Activated CD4-positive, alpha-beta T cell treated with anti-CD3 and anti-CD28 coated beads, Interleukin-2, amount 10 ng/mL, durations not matched to agents 7 days and 5 days (primary cell): ENCODE data around the gene WIPI1. TPM values are rescaled to one million over a fixed set of nuclear protein-coding genes. Genes with fewer than 3 reads are reported as not detected.
A peak's percentile ranks its signal among the peaks of the same experiment; 100 is the strongest.
"Not testable (repeated sequence)": the region's sequence is repeated elsewhere in the genome, so short reads cannot be mapped to it uniquely, and the experiment has no call there.

ENCODE experiments used
- CTCF ChIA-PET: fragments of 350-600 bp; sonication (Branson Sonifier 250); formaldehyde crosslinking; loops from one replicate; lab custom pipeline; 2021; ENCODE audit warnings: antibody characterized with exemption; lab: Charles Lee
- POLR2A ChIA-PET: fragments of 350-600 bp; sonication (Branson Sonifier 250); formaldehyde crosslinking; loops from one replicate; lab custom pipeline; 2021; ENCODE audit warnings: antibody characterized with exemption; lab: Charles Lee
- DNase-seq: peaks from one replicate; pipeline ENCODE4 v3.0.0-alpha.2; 2020
- H3K27ac Mint-ChIP-seq: one replicate; pipeline ENCODE4 v1.8.0; 2021; ENCODE audit warnings: mild to moderate bottlenecking, moderate library complexity, mixed read lengths
- H3K27me3 Mint-ChIP-seq: one replicate; pipeline ENCODE4 v1.8.0; 2021; ENCODE audit warnings: mixed read lengths
- H3K36me3 Mint-ChIP-seq: one replicate; pipeline ENCODE4 v1.8.0; 2021; ENCODE audit warnings: low read depth, mixed read lengths
- H3K4me1 Mint-ChIP-seq: one replicate; pipeline ENCODE4 v1.8.0; 2021; ENCODE audit warnings: mixed read lengths
- H3K4me3 Mint-ChIP-seq: one replicate; pipeline ENCODE4 v1.8.0; 2021; ENCODE audit warnings: mild to moderate bottlenecking, moderate library complexity, mixed read lengths
- H3K9me3 Mint-ChIP-seq: one replicate; pipeline ENCODE4 v1.8.0; 2021; ENCODE audit warnings: mixed read lengths
- total RNA-seq, 2 experiments: library from RNA; stranded (reverse); gene quantifications; one replicate each; pipeline ENCODE4 v1.2.3, GENCODE V29; 2021

The WIPI1 gene, protein sequence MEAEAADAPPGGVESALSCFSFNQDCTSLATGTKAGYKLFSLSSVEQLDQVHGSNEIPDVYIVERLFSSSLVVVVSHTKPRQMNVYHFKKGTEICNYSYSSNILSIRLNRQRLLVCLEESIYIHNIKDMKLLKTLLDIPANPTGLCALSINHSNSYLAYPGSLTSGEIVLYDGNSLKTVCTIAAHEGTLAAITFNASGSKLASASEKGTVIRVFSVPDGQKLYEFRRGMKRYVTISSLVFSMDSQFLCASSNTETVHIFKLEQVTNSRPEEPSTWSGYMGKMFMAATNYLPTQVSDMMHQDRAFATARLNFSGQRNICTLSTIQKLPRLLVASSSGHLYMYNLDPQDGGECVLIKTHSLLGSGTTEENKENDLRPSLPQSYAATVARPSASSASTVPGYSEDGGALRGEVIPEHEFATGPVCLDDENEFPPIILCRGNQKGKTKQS
- 10 to 100 TPM; 28.2 to 34.4 TPM for total RNA-seq

DNA sequence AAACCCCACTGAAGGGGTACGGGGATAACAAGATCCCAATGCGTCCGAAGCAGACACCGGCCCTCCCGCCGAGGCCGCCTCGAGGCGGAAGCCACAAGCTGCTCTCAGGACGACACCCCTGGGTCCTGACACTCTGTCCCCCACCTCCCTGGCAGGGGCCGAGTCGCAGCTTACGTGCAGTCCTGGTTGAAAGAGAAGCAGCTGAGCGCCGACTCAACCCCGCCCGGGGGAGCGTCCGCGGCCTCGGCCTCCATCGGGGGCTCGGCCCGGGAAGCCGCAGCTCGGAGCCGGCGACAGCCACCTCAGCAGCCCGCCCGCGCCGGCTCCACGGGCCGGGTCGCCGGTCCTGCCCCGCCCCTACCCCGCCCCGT lies at the start of gene WIPI1:
TSS of gene WIPI1 (minus strand) at position 329 of the 371 bp plus-strand sequence. CDS start at position 254, 75 bp downstream.
- H3K36me3 Mint-ChIP-seq: peaks cover 9% of the 10 kb centered on the region
- H3K4me1 Mint-ChIP-seq: peaks cover 74% of the 10 kb centered on the region
- peak within 1 kb of the TSS; percentile 88 for H3K27ac Mint-ChIP-seq
- H3K9me3 Mint-ChIP-seq: no peaks in the 10 kb centered on the region
- peak within 1 kb of the TSS; percentile 91 for H3K4me3 Mint-ChIP-seq
- H3K27me3 Mint-ChIP-seq: no peaks in the 10 kb centered on the region
- peak; percentile 57 for DNase-seq
- ChIA-PET POLR2A (interaction anchor here (1.0 kb wide), 1 partner anchor 20 kb away, joined by 3 read pairs; no protein-coding TSS in a partner anchor), CTCF (interaction anchor here (0.8 to 3.9 kb wide), 7 partner anchors 10 to 397 kb away, joined by 3 to 24 read pairs (median 4); no protein-coding TSS in a partner anchor)

DNA sequence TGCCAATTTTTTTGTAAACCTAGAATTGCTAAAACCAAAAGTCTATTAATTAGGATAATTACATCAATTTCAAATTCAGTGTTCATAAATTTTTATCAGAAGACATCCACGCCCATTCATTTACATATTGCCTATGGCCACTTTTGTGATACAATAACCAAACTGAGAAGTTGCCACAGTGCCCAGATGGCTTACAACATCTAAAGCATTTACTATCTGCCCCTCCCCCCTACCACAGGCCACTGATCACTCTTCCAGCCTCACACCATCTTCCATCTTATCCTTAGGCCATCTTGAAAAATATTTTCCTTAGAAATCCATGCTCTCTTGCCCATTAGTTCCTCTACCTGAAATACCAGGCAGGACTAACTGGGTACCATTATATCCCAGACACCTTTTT lies 48.7 kb upstream of the WIPI1 start:
- CTCF ChIA-PET: no interaction called here

DNA sequence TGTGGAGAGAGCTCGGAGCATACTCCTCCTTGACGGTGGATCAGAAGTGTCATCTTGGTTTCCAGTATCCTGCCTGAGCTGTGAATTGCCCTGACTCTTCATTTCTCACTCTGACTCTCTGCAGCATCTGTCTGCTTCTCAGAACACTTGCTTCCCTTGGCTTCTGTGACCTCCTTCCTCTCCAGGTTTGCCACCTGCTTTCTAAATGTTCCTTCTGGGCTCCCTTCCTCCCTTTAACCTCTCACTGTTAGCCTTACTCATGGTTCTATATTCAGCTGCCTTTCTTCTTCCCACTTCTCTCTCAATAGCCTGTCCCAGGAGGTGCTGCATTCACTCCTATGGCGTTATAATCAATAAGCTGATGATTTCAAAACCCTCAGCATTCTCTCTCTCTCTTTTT lies 43.8 kb upstream of the WIPI1 start:
- no peak overlapping the region for H3K4me3 Mint-ChIP-seq
- H3K9me3 Mint-ChIP-seq: peaks cover 9% of the 10 kb centered on the region
- H3K36me3 Mint-ChIP-seq: peaks cover 6% of the 10 kb centered on the region
- ChIA-PET POLR2A (no interaction called here), CTCF (interaction anchor here (0.6 to 0.9 kb wide), 3 partner anchors 9 to 35 kb away, joined by 3 read pairs; no protein-coding TSS in a partner anchor)
- H3K4me1 Mint-ChIP-seq: peaks cover 30% of the 10 kb centered on the region
- no peak overlapping the region for H3K27ac Mint-ChIP-seq
- H3K27me3 Mint-ChIP-seq: peaks cover 3% of the 10 kb centered on the region
- DNase-seq: no peak

More for the DNA sequence above, 48.7 kb upstream of the WIPI1 start:
- Mint-ChIP-seq H3K27ac (no peak overlapping the region), H3K4me3 (no peak overlapping the region), H3K36me3 (peaks cover 1% of the 10 kb centered on the region), H3K9me3 (peaks cover 2% of the 10 kb centered on the region), H3K27me3 (peaks cover 3% of the 10 kb centered on the region), H3K4me1 (peaks cover 33% of the 10 kb centered on the region)
- POLR2A ChIA-PET: no interaction called here
- DNase-seq: no peak

DNA sequence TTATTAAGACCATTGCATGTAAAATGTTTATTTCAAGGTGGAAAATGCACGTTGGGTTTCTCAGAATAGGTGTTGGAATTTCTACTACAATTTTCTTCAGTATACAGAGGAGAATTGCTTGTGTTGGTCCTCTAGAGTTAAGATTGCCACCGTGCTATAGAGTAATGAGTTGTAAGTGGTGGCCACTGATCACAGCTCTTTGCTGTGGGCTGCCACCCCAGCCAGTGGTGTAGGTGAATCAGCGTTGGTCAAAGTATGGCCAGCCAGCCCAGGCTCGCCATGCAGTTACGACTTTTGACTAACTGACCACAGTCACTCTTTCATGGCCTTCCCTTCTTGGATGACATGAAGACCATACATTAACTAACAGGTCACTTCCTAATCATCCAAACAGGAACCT lies 42.3 kb upstream of the WIPI1 start:
- H3K4me1 Mint-ChIP-seq: peaks cover 32% of the 10 kb centered on the region
- H3K9me3 Mint-ChIP-seq: peaks cover 10% of the 10 kb centered on the region
- no peak overlapping the region for H3K27ac Mint-ChIP-seq
- H3K4me3 Mint-ChIP-seq: no peak overlapping the region
- no peak for DNase-seq
- CTCF ChIA-PET: interaction anchor here (1.6 to 2.7 kb wide), 2 partner anchors 11 to 13 kb away, joined by 5 to 16 read pairs; partner anchors contain the start of gene PRKAR1A
- H3K27me3 Mint-ChIP-seq: peaks cover 5% of the 10 kb centered on the region
- POLR2A ChIA-PET: no interaction called here
- H3K36me3 Mint-ChIP-seq: peaks cover 6% of the 10 kb centered on the region

DNA sequence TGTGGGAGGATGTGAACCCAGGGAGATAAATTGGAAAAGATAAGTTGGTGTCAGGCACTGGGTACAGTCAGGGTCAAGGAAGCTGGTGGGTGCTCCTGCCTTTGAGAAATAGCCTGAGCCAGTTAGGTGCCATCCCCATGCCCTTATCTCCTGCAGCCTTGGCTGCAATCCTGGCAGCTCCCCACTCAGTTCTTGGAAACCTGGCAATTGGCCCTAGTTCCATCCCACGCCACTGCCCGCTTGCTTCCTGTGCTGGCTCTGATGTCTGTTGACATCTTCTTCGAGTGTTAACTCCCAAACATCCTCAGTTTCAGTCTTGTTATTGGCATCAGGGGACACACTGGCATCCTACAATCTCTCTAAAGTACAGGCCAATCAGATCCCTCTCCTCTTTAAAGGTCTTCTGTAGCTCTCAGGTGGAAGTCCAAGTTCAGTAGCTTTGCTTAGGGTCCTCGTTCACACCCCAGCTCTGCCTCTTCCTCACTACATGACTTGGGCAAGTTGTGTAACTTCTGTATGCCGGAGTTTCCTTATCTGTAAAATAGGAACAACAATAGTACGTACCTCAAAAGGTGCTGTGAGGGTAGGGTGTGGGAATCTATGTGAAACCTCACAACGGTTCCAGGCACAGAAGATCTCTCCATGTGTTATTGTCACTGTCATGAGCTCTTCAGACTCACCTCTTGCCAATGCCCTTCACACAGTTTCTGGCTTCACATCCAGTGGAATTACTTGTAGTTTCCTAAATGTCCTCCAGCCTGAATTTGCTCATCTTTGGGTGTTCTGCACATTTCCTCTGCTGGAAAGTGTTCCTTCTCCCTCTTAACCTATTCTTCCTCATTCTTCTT lies 41.4 kb upstream of the WIPI1 start:
- CTCF ChIA-PET: interaction anchor here (0.7 to 2.7 kb wide), 10 partner anchors 10 to 936 kb away, joined by 3 to 16 read pairs (median 5); partner anchors contain the start of gene PRKAR1A
- Mint-ChIP-seq H3K27ac (peak overlapping the region; percentile 73), H3K36me3 (peaks cover 6% of the 10 kb centered on the region), H3K4me1 (peaks cover 32% of the 10 kb centered on the region), H3K9me3 (peaks cover 9% of the 10 kb centered on the region), H3K27me3 (peaks cover 6% of the 10 kb centered on the region), H3K4me3 (no peak overlapping the region)
- no peak for DNase-seq
- POLR2A ChIA-PET: no interaction called here

DNA sequence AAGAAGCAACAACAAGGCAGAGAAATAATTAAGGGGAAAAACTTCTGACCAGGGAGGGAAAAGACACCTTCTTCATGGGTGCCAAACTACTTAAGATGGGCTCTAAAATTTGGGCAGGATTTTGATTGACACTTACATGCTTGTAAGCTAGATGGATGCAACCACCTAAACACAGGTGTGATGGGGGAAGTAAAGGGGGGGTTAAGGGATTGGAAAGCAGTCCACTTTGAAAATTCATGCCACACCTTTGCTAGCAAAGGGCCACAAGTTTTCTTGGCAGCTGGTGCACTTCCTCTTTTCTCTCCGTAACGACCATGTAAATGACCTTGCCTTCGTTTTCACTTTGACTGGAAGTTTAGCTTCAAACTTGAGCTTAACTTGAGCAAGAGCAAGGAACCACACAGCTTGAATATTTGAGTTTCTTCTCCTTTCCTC lies 40.6 kb upstream of the WIPI1 start:
- peaks cover 9% of the 10 kb centered on the region for H3K9me3 Mint-ChIP-seq
- CTCF ChIA-PET: interaction anchor here (0.6 to 2.7 kb wide), 9 partner anchors 10 to 265 kb away, joined by 3 to 16 read pairs (median 5); partner anchors contain the start of gene PRKAR1A
- H3K4me3 Mint-ChIP-seq: no peak overlapping the region
- peak overlapping the region; percentile 72 for H3K27ac Mint-ChIP-seq
- POLR2A ChIA-PET: no interaction called here
- no peak for DNase-seq
- peaks cover 32% of the 10 kb centered on the region for H3K4me1 Mint-ChIP-seq
- H3K27me3 Mint-ChIP-seq: peaks cover 6% of the 10 kb centered on the region
- H3K36me3 Mint-ChIP-seq: peaks cover 6% of the 10 kb centered on the region

DNA sequence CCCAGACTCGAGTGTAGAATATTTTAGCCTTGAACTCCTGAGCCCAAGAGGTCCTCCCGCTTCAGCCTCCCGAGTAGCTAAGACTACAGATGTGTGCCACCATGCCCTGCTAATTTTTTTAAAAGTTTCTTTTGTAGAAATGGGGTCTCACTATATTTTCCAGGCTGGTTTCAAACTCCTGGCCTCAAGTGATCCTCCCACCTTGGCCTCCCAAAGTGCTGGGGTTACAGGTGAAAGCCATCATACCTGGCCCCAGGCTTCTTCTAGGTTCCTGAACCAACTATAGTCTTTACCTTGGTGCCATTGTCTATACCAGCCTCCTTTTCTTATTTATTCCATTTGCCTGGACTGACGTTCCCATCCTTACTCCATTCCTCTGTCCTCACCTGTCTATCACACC lies 37.8 kb upstream of the WIPI1 start:
- Mint-ChIP-seq H3K4me3 (no peak overlapping the region), H3K27ac (no peak overlapping the region), H3K27me3 (peaks cover 2% of the 10 kb centered on the region), H3K9me3 (peaks cover 9% of the 10 kb centered on the region), H3K4me1 (peaks cover 29% of the 10 kb centered on the region), H3K36me3 (peaks cover 5% of the 10 kb centered on the region)
- ChIA-PET POLR2A (no interaction called here), CTCF (interaction anchor here (1.4 kb wide), 1 partner anchor 25 kb away, joined by 3 read pairs; no protein-coding TSS in a partner anchor)
- no peak for DNase-seq

DNA sequence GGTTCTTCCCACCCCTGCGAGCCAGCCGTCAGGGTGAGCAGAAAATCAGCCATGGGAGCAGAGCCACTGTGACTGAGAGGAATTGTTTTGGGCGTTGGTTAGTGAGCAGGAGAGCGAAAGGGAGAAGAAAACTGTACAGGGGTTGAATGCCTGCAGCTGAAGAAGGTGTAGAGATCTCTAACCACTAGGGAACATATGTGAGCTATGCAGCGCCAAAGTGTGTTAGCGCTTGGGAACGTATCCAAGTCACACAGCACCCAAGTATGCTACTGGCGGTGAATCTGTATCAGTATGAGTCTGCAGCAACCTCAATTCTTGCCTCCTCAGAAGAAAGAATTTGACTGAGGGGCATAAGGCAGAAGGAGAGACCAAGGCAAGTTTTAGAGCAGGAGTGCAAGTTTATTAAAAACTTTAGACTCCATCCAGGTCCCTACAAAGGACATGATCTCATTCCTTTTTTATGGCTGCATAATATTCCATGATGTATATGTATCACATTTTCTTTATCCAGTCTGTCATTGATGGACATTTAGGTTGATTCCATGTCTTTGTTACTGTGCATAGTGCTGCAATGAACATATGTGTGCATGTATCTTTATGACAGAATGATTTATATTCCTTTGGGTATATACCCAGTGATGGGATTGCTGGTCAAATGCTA lies 35.2 kb upstream of the WIPI1 start:
- not testable (repeated sequence) for H3K36me3 Mint-ChIP-seq, H3K27ac Mint-ChIP-seq, H3K9me3 Mint-ChIP-seq, H3K27me3 Mint-ChIP-seq, H3K4me3 Mint-ChIP-seq, DNase-seq
- ChIA-PET POLR2A (interaction anchor here (0.6 kb wide), 1 partner anchor 305 kb away, joined by 3 read pairs; no protein-coding TSS in a partner anchor), CTCF (interaction anchor here (0.7 kb wide), 1 partner anchor 10 kb away, joined by 3 read pairs; no protein-coding TSS in a partner anchor)
- peaks cover 21% of the 10 kb centered on the region for H3K4me1 Mint-ChIP-seq

DNA sequence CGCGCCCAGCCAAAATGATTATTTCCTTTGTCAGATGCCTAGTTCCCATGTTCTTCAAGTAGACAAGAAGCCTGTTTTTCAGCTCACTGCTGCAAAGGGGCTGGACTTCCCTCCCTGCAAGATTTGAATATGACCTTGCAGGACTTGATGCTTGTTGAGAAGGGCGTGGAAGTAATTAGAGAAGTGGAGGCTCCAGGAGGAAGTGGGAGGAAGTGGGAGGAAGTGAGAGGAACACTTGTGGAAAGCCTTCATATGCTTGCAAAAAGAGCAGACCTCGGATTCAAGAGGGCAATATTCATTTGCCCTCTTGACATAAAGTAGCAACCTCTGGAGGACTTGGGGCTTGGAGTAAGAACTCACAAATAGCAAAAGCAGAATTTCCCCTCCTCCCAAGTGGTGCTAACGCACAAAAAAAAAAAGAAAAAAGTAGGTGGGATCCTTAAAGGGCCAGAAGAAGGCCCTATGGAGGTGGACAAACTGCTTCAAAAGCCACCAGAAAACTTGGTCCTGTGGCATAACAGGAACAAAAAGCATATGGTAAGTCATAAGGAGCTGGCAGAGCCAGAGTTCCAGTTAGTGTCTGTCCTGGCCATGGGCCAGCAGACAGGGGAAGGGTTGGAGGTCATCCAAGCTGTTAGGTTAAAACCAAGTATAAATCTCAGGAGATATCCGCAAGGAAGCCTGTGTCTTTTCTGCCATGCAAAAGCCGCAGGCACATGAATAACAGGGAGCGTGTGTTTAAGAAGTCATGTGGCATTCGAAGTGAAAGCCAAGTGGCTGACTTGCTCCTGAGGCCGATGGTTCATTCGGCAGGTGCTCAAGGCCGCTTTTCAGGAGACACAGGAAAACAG lies 34.3 kb upstream of the WIPI1 start:
- Mint-ChIP-seq H3K4me1 (peaks cover 29% of the 10 kb centered on the region), H3K9me3 (peaks cover 6% of the 10 kb centered on the region), H3K27ac (no peak overlapping the region), H3K4me3 (no peak overlapping the region), H3K36me3 (peaks cover 2% of the 10 kb centered on the region), H3K27me3 (peaks cover 3% of the 10 kb centered on the region)
- ChIA-PET POLR2A (interaction anchor here (0.6 kb wide), 1 partner anchor 304 kb away, joined by 3 read pairs; no protein-coding TSS in a partner anchor), CTCF (no interaction called here)
- no peak for DNase-seq

DNA sequence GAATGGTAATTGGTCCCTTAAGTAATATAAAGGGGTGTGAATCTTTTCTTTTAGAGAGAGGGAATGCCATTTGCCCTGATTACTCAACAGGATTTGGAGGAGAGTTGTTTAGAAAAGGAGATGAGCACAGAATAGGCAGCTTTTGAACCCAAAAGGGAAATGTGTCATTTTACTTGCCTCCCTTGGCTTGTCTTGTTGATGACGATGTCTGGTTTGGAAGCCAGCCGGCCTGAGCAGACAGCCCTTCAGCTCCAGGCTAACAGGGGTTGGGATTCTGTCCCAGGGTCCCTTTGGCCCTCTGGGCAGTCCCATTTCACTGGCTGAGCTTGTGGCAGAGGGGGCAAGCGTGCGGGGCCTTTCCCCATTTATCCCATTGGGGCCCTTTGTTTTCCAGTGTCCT lies 32.6 kb upstream of the WIPI1 start:
- no peak for DNase-seq
- ChIA-PET POLR2A (no interaction called here), CTCF (no interaction called here)
- no peaks in the 10 kb centered on the region for H3K9me3 Mint-ChIP-seq
- H3K36me3 Mint-ChIP-seq: no peaks in the 10 kb centered on the region
- peaks cover 28% of the 10 kb centered on the region for H3K4me1 Mint-ChIP-seq
- H3K4me3 Mint-ChIP-seq: no peak overlapping the region
- peaks cover 20% of the 10 kb centered on the region for H3K27me3 Mint-ChIP-seq
- H3K27ac Mint-ChIP-seq: no peak overlapping the region

DNA sequence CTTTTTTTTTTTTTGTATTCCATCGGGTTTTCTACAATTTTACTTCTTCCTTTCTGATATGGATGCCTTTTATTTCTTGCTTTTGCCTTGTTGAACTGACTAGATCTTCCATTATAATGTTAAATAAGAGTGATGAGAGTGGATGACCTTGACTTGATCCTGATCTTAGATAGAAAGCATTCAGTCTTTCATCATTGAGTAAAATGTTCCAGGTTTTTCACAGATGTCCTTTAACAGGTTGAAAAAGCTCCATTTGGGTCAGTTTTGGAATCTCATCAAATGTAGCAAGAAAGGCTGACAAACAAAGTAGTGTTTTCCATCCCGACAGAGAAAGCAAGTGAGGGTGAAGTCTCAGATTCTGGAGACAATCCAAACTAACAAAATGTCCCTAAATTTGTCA lies 27.2 kb upstream of the WIPI1 start:
- ChIA-PET POLR2A (no interaction called here), CTCF (interaction anchor here (1.9 kb wide), 1 partner anchor 12 kb away, joined by 7 read pairs; no protein-coding TSS in a partner anchor)
- Mint-ChIP-seq H3K27ac (no peak overlapping the region), H3K36me3 (peaks cover 3% of the 10 kb centered on the region), H3K4me1 (peaks cover 28% of the 10 kb centered on the region), H3K9me3 (peaks cover 2% of the 10 kb centered on the region), H3K27me3 (peaks cover 44% of the 10 kb centered on the region), H3K4me3 (no peak overlapping the region)
- DNase-seq: no peak
